Bronchial epithelial cell (primary cell): Measurements from ENCODE around the gene REPS2. TPM values are rescaled to one million over a fixed set of nuclear protein-coding genes. Genes with fewer than 3 reads are reported as not detected.

Experiments used
- DNase-seq: peaks from one replicate; pipeline ENCODE4 v3.0.0-alpha.2; 2010; ENCODE audit warnings: low read depth
- FAIRE-seq: peaks from 2 replicates; lab custom pipeline; 2011; peaks lifted over from hg19 to GRCh38; lab: Jason Lieb, UNC
- H3K27me3 ChIP-seq: 2 replicates; pipeline ENCODE4 v1.5.1; 2011; ENCODE audit warnings: low read length; ENCODE audit not compliant: control insufficient read depth, insufficient read depth
- H3K36me3 ChIP-seq: 2 replicates; pipeline ENCODE4 v1.5.1; 2011; ENCODE audit warnings: low read length; ENCODE audit not compliant: control insufficient read depth, insufficient read depth
- H3K4me3 ChIP-seq: 2 replicates; pipeline ENCODE4 v1.5.1; 2011; ENCODE audit warnings: mild to moderate bottlenecking, low read depth, low read length, control low read depth
- CTCF ChIP-seq: IDR thresholded peaks from 2 replicates; pipeline ENCODE4 v1.5.1; 2011; ENCODE audit warnings: mild to moderate bottlenecking, moderate library complexity, low read length, control low read depth, inconsistent platforms; ENCODE audit not compliant: insufficient read depth, severe bottlenecking
- total RNA-seq: library from RNA; depleted of rRNA; stranded (reverse); fragments of >200 nt; gene quantifications from 2 replicates; pipeline ENCODE4 v1.2.1, GENCODE V29; 2014

The REPS2 gene
- total RNA-seq, 1 donor from 2014 or later: 0.79 TPM

- TF ChIP-seq CTCF: no peak
- peak; percentile 22 for DNase-seq
- H3K4me3 ChIP-seq: no peak overlapping the region
- no peaks in the 10 kb centered on the region for H3K27me3 ChIP-seq
- no peaks in the 10 kb centered on the region for H3K36me3 ChIP-seq
- FAIRE-seq: no peak
Observed at GRCh38 chrX:17005712-17006368, 59.4 kb downstream of the REPS2 start.

- Histone ChIP-seq H3K36me3 (no peaks in the 10 kb centered on the region), H3K27me3 (no peaks in the 10 kb centered on the region), H3K4me3 (no peak overlapping the region)
- TF ChIP-seq CTCF: no peak
- no peak for DNase-seq
- FAIRE-seq: no peak
Observed at GRCh38 chrX:17007134-17007768, 60.8 kb downstream of the REPS2 start.

GRCh38 chrX:17009856-17010625 lies 63.6 kb downstream of the REPS2 start:
- Histone ChIP-seq H3K27me3 (no peaks in the 10 kb centered on the region), H3K36me3 (no peaks in the 10 kb centered on the region), H3K4me3 (no peak overlapping the region)
- no peak for DNase-seq
- FAIRE-seq: no peak
- no peak for TF ChIP-seq CTCF

GRCh38 chrX:17012465-17012864 lies 66.0 kb downstream of the REPS2 start:
- FAIRE-seq: no peak
- TF ChIP-seq CTCF: no peak
- DNase-seq: no peak

GRCh38 chrX:17014216-17014615 lies 67.8 kb downstream of the REPS2 start:
- no peak for FAIRE-seq
- no peak for TF ChIP-seq CTCF
- no peak overlapping the region for H3K4me3 ChIP-seq
- H3K36me3 ChIP-seq: no peaks in the 10 kb centered on the region
- no peaks in the 10 kb centered on the region for H3K27me3 ChIP-seq
- no peak for DNase-seq

More at GRCh38 chrX:17012465-17012864, 66.0 kb downstream of the REPS2 start:
- no peaks in the 10 kb centered on the region for H3K27me3 ChIP-seq
- no peak overlapping the region for H3K4me3 ChIP-seq
- no peaks in the 10 kb centered on the region for H3K36me3 ChIP-seq
